ENCODE measurements around the gene RASA3. TPM values are rescaled to one million over a fixed set of nuclear protein-coding genes. Genes with fewer than 3 reads are reported as not detected.
"Not testable (repeated sequence)": the region's sequence is repeated elsewhere in the genome, so short reads cannot be mapped to it uniquely, and the experiment has no call there.

Gene RASA3
- total RNA-seq, 4 donors from 2014 or later = 25.0 to 43.1 (median 30.2) TPM

DNA sequence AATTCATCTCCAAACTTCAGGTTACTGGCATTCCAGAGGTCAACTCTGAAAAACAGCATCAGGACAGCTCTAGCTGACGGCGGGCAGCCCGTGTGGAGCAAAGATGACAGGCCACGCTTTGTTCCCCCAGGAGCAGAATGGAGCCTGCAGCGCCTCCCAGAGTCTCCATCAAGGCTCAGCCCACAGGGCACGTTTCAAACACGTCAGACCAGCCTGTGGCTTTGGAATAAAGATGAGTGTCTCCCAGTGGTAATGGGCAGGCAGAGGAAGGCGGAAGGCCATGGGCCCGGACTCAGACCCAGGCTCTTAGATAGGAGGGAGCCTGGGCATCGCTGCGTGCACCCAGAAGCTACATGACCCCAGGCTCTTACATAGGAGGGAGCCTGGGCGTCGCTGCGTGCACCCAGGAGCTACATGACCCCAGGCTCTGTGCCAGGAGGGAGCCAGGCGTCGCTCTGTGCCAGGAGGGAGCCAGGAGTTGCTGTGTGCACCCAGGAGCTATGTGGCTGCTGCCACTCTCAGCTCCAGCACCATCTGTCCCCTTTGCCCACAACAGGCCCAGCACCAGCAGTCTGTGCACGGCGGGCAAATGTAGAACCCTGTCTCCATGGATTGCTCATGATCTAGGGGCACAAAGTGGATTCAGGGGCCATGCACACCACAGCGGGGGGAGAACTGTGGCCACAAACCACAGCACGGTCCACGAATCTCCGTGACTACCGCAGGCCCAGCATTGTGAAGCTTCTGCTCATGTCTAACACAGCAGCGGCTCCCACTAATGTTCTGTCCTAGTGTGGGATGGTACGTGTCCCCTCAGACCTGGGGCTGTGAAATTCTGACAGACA, 110.7 kb downstream of the RASA3 start:
- TF ChIP-seq, protein P1, sequence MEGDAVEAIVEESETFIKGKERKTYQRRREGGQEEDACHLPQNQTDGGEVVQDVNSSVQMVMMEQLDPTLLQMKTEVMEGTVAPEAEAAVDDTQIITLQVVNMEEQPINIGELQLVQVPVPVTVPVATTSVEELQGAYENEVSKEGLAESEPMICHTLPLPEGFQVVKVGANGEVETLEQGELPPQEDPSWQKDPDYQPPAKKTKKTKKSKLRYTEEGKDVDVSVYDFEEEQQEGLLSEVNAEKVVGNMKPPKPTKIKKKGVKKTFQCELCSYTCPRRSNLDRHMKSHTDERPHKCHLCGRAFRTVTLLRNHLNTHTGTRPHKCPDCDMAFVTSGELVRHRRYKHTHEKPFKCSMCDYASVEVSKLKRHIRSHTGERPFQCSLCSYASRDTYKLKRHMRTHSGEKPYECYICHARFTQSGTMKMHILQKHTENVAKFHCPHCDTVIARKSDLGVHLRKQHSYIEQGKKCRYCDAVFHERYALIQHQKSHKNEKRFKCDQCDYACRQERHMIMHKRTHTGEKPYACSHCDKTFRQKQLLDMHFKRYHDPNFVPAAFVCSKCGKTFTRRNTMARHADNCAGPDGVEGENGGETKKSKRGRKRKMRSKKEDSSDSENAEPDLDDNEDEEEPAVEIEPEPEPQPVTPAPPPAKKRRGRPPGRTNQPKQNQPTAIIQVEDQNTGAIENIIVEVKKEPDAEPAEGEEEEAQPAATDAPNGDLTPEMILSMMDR (IDR thresholded peaks at IDR 0.05) = no peak
- TF ChIP-seq POLR2AphosphoS5 (IDR thresholded peaks at IDR 0.05) (no peak), EP300 (IDR thresholded peaks at IDR 0.05) (no peak), POLR2A (IDR thresholded peaks at IDR 0.05) (no peak)
- Histone ChIP-seq H3K27ac (no peak overlapping the region), H3K4me1 (peaks cover 0 to 21% (median 19%) of the 10 kb centered on the region in 3 donors), H3K27me3 (no peaks in the 10 kb centered on the region), H3K9me3 (no peaks in the 10 kb centered on the region), H3K4me3 (no peak overlapping the region), H3K36me3 (peaks cover 0 to 83% of the 10 kb centered on the region in 2 donors)
- WGBS, 2 donors (ENCODE audit: low coverage in 1 of 2) = 83% methylated on average over 9 of the region's 25 CpGs; no CpG with 5 or more reads in 1 of the 2 donors
- ATAC-seq = no peak

DNA sequence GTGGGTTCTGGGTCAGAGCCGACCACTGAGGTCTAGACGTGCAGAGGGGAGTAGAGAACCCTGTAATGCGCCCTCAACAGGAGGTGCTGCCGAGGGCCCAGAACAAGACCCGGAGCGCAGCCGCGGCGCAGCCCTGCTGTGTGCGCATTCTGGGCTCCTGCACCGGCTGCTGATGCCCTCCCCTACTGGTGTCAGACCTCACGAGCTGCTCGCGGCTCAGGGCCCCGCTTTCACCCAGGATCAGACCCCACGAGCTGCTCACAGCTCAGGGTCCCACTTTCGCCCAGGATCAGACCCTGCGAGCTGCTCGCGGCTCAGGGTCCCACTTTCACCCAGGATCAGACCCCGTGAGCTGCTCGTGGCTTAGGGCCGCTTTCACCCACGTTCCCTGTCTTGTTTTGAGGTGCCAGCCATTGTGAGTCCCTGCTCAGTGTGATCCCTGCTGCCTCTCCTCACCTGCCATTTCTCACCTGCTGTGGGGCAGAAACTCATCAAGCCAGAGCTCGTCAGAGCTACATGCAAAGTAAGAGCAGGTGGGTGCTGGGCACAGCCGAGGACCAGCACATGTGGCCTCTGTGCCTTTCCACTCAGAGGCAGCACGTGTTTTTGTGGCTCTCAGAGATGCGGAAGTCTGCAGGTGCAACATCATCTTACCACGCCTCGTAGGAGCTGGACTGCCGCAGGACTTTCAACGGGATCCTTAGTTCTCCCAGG, 111.5 kb downstream of the RASA3 start:
- H3K4me3 ChIP-seq = no peak overlapping the region
- no peaks in the 10 kb centered on the region for H3K27me3 ChIP-seq
- 93 to 95% methylated on average over 3 to 4 of the region's 32 CpGs for WGBS, 2 donors (ENCODE audit: low coverage in 1 of 2)
- ATAC-seq = no peak
- H3K36me3 ChIP-seq = peaks cover 0 to 91% of the 10 kb centered on the region in 2 donors
- no peaks in the 10 kb centered on the region for H3K9me3 ChIP-seq
- TF ChIP-seq POLR2A (IDR thresholded peaks at IDR 0.05) = no peak
- no peak overlapping the region for H3K27ac ChIP-seq
- H3K4me1 ChIP-seq = peaks cover 0 to 13% (median 12%) of the 10 kb centered on the region in 3 donors

DNA sequence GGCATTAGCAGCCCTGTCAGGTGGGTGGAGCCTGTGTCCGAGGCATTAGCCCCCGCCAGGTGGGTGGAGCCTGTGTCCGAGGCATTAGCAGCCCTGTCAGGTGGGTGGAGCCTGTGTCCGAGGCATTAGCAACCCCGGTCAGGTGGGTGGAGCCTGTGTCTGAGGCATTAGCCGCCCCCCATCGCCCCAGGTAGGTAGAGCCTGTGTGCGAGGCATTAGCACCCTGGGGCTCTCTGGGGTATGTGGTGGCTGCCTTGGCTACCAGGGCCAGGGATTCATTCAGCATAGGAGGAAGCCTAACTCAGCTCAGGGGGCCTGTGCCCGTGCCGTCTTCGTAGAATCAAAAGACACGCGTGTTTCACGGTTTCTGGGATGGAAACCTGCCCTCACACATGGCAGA, 112.3 kb downstream of the RASA3 start:
- H3K4me3 ChIP-seq, H3K4me1 ChIP-seq, H3K27me3 ChIP-seq, H3K9me3 ChIP-seq, ATAC-seq, H3K27ac ChIP-seq: not testable (repeated sequence)
- no CpG with 5 or more reads among the region's 14 CpGs for WGBS, 2 donors (ENCODE audit: low coverage in 1 of 2)
- peaks cover 0 to 94% of the 10 kb centered on the region in 2 donors for H3K36me3 ChIP-seq

DNA sequence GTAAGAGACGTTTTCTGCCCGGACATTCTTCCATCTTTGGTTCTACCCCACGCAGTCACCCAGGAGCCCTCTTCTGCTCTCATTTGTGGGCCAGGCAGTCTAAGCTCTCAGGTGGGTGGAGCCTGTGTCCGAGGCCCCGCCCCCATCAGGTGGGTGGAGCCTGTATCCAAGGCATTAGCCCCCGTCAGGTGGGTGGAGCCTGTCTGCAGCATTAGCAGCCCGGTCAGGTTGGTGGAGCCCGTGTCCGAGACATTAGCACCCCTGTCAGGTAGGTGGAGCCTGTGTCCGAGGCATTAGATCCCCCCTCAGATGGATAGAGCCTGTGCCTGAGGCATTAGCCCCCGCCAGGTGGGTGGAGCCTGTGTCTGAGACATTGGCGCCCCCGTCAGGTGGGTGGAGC, 113.1 kb downstream of the RASA3 start:
- WGBS, 2 donors (ENCODE audit: low coverage in 1 of 2) = 100% methylated on average over 1 of the region's 13 CpGs; no CpG with 5 or more reads in 1 of the 2 donors
- ATAC-seq = no peak
- Histone ChIP-seq H3K36me3 (peaks cover 0 to 96% of the 10 kb centered on the region in 2 donors), H3K4me1 (no peaks in the 10 kb centered on the region), H3K9me3 (no peaks in the 10 kb centered on the region), H3K27ac (no peak overlapping the region), H3K27me3 (no peaks in the 10 kb centered on the region), H3K4me3 (no peak overlapping the region)
- TF ChIP-seq, protein P1 (IDR thresholded peaks at IDR 0.05) = no peak
- TF ChIP-seq POLR2A (IDR thresholded peaks at IDR 0.05) = no peak

DNA sequence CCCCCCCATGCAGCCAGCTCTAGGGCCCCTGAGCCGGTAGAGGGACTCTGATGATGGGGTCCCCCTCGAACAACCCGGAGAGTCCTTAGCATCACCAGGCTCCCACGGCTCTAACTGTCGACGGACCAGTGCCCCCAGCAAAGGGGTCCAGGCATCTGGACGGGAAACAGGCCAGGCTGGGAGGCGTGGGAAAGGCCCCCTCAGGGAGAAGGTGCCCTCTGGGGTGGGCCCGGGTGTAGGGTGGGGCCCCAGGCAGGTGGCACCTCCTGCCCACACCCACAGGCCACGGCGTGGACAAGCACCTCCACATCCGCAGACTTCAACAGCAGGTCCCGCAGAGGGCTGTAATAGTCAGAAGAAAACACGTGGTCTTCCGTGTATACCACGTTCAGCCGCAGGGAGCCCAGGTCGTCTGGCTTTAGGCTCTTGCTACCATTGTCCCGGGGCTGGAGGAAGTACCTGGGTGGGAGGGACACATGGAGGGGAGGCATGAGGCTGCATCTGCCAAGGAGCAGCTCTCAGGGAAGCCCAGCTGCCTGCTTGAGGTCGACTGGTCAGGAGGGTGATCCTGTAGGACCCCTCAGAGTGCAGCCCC, 113.9 kb downstream of the RASA3 start:
- TF ChIP-seq POLR2AphosphoS5 (IDR thresholded peaks at IDR 0.05) = no peak
- Histone ChIP-seq H3K4me1 (no peaks in the 10 kb centered on the region), H3K36me3 (peaks cover 0 to 92% of the 10 kb centered on the region in 2 donors), H3K27ac (no peak overlapping the region), H3K9me3 (no peaks in the 10 kb centered on the region), H3K27me3 (no peaks in the 10 kb centered on the region), H3K4me3 (no peak overlapping the region)
- 83% methylated on average over 2 of the region's 20 CpGs; no CpG with 5 or more reads in 1 of the 2 donors for WGBS, 2 donors (ENCODE audit: low coverage in 1 of 2)
- ATAC-seq = no peak

DNA sequence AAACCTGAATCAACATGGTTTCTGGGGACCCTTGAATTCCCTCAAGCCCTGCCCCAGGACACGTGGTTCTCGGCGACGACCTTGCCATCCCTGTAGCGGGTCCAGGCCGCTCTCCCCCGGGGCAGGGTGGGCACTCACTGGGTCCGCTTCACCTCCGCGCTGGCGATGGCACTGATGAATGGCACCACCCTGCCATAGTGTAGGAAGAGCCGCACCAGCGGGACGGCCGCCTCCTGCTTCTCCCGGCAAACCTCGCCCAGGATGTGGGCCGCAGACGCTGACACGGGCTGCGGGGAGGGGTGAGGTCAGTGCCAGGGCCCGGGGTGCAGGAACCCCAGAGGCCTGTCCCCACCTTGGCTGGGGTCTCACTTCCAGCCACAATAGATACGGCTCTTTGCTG, 114.5 kb downstream of the RASA3 start:
- Histone ChIP-seq H3K27me3 (no peaks in the 10 kb centered on the region), H3K27ac (no peak overlapping the region), H3K4me1 (no peaks in the 10 kb centered on the region), H3K4me3 (no peak overlapping the region), H3K36me3 (peaks cover 0 to 89% of the 10 kb centered on the region in 2 donors), H3K9me3 (no peaks in the 10 kb centered on the region)
- no peak for ATAC-seq
- no peak for TF ChIP-seq EP300 (IDR thresholded peaks at IDR 0.05)
- TF ChIP-seq POLR2AphosphoS5 (IDR thresholded peaks at IDR 0.05) = no peak
- no peak for TF ChIP-seq POLR2A (IDR thresholded peaks at IDR 0.05)
- WGBS, 2 donors (ENCODE audit: low coverage in 1 of 2) = no CpG with 5 or more reads among the region's 23 CpGs

Data from gastroesophageal sphincter (tissue), 4 donors.